ENCODE data around the gene GFI1B. TPM values are rescaled to one million over a fixed set of nuclear protein-coding genes. Genes with fewer than 3 reads are reported as not detected.
"Not testable (repeated sequence)": the region's sequence is repeated elsewhere in the genome, so short reads cannot be mapped to it uniquely, and the experiment has no call there.

The GFI1B gene

DNA sequence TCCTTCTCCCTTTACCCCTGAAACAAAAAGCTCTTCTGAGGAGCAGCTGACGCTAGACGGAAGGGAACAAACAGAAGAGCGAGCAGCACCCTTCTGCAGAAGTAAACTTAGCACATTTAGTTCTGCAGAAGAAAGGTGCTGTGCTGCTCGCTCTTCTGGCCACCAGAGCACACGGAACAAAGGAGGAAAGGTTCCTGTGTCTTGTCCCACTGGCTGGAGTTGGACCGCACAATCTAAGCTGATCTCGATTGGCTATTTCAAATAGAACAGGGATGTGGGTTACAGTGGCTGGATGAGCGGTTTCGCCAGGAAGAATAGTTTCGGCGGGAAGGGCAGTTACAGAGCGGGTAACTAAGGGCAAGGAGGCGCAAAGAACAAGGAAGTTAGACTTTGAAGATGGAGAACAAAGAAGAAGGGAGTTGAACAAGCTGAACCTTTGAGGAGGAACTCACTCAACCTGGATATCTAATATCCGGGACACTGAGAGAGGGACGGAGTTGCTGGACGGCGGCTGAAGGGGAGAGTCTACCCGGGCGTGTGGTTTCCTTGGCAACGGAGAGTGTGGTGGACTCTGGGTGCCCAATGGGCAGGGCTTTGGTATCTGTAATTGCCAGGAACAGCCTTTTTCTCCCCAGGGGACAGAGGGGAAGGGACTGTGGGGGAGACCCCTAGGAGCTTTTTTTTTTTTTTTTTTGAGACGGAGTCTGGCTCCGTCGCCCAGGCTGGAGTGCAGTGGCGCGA is 59.5 kb downstream of the GFI1B start:
- H3K56ac ChIP-seq (ENCODE audit: low read length), result no peak overlapping the region
- no peak overlapping the region for H2BK15ac ChIP-seq (replicated peaks; ENCODE audit: low read depth)
- H3K79me1 ChIP-seq (ENCODE audit: low read length), result peaks cover 39% of the 10 kb centered on the region
- H3K4me2 ChIP-seq (ENCODE audit: low read length), result no peak overlapping the region
- H3K79me2 ChIP-seq (ENCODE audit: control insufficient read depth, insufficient read depth, low read length), result peaks cover 42% of the 10 kb centered on the region
- H3K4me1 ChIP-seq (ENCODE audit: control insufficient read depth, low read depth, low read length), result no peaks in the 10 kb centered on the region
- no peak overlapping the region for H3K4me3 ChIP-seq (ENCODE audit: low read length)
- H4K5ac ChIP-seq (ENCODE audit: low read length), result no peak overlapping the region
- H3K18ac ChIP-seq (ENCODE audit: low read length), result no peak overlapping the region
- H2AK5ac ChIP-seq (ENCODE audit: low read length), result no peak overlapping the region
- H2BK5ac ChIP-seq (ENCODE audit: low read length), result no peak overlapping the region
- H3K9ac ChIP-seq (ENCODE audit: low read length), result no peak overlapping the region
- no CpG with 5 or more reads among the region's 25 CpGs for WGBS (ENCODE audit: extremely low coverage, insufficient coverage, low lambda C conversion rate)
- no peak overlapping the region for H3K4ac ChIP-seq (ENCODE audit: low read depth, low read length)
- no peak for DNase-seq
- peaks cover 3% of the 10 kb centered on the region for H3K36me3 ChIP-seq (ENCODE audit: control insufficient read depth, insufficient read depth, low read length)
- no peak overlapping the region for H3K27ac ChIP-seq (ENCODE audit: low read depth, low read length)
- H3K23ac ChIP-seq (ENCODE audit: low read length), result no peak overlapping the region
- no peak overlapping the region for H4K8ac ChIP-seq (ENCODE audit: low read depth, low read length)
- H2BK120ac ChIP-seq (ENCODE audit: low read depth, low read length), result no peak overlapping the region
- H3K27me3 ChIP-seq (ENCODE audit: insufficient read depth, low read length, poor library complexity), result no peaks in the 10 kb centered on the region

DNA sequence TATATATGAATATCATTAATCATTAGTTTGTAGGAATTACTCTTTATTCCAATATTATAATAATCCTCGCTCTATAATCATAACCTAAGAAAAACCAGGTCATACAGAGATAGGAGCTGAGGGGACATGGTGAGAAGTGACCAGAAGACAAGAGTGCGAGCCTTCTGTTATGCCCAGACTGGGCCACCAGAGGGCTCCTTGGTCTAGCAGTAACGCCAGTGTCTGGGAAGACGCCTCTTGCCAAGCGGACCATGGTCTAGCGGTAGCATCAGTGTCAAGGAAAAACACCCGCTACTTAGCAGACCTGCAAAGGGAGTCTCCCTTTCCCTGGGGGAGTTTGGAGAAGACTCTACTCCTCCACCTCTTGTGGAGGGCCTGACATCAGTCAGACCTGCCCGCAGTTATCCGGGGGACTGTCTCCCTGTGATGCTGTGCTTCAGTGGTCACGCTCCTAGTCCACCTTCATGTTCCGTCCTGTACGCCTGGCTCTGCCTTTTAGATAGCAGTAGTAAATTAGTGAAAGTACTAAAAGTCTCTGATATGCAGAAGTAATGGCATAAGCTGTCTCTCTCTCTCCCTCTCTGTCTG is 62.5 kb downstream of the GFI1B start:
- WGBS (ENCODE audit: extremely low coverage, insufficient coverage, low lambda C conversion rate), result no CpG with 5 or more reads among the region's 12 CpGs
- H3K27me3 ChIP-seq (ENCODE audit: insufficient read depth, low read length, poor library complexity); H2AK5ac ChIP-seq (ENCODE audit: low read length); H4K8ac ChIP-seq (ENCODE audit: low read depth, low read length); H3K4me1 ChIP-seq (ENCODE audit: control insufficient read depth, low read depth, low read length); H3K23ac ChIP-seq (ENCODE audit: low read length); H3K4me3 ChIP-seq (ENCODE audit: low read length); H3K4me2 ChIP-seq (ENCODE audit: low read length); H2BK15ac ChIP-seq (replicated peaks; ENCODE audit: low read depth); H3K27ac ChIP-seq (ENCODE audit: low read depth, low read length); H3K9ac ChIP-seq (ENCODE audit: low read length); H4K5ac ChIP-seq (ENCODE audit: low read length); H2BK120ac ChIP-seq (ENCODE audit: low read depth, low read length); H2BK5ac ChIP-seq (ENCODE audit: low read length); H3K56ac ChIP-seq (ENCODE audit: low read length); H3K4ac ChIP-seq (ENCODE audit: low read depth, low read length); H3K18ac ChIP-seq (ENCODE audit: low read length): not testable (repeated sequence)
- Histone ChIP-seq H3K36me3 (ENCODE audit: control insufficient read depth, insufficient read depth, low read length) (peaks cover 19% of the 10 kb centered on the region), H3K79me2 (ENCODE audit: control insufficient read depth, insufficient read depth, low read length) (peaks cover 15% of the 10 kb centered on the region), H3K79me1 (ENCODE audit: low read length) (peaks cover 18% of the 10 kb centered on the region)
- DNase-seq, result peak; percentile 45

Small RNA genes within 50 kb of the gene (small RNA-seq; reads per million reads assigned to genes)
- gene AL593851.1 (ENCODE audit: insufficient read depth) (not detected), gene MIR548AW (ENCODE audit: insufficient read depth) (0.72 reads per million), gene RNU7-21P (ENCODE audit: insufficient read depth) (not detected)
